ENCODE measurements around the gene C8G.

The C8G gene

GRCh38 chr9:136920069-136920468 lies 25.0 kb upstream of the C8G start:
- no peak for DNase-seq (ENCODE audit: low read depth in 4 of 4, low spot score in 1 of 4)

GRCh38 chr9:136920734-136921231 lies 24.3 kb upstream of the C8G start:
- no peak for DNase-seq (ENCODE audit: low read depth in 4 of 4, low spot score in 1 of 4)

- DNase-seq (ENCODE audit: low read depth in 4 of 4, low spot score in 1 of 4) = no peak
Observed at GRCh38 chr9:136921307-136921706, 23.7 kb upstream of the C8G start.

- DNase-seq (ENCODE audit: low read depth in 4 of 4, low spot score in 1 of 4) = no peak
Observed at GRCh38 chr9:136921718-136922117, 23.3 kb upstream of the C8G start.

GRCh38 chr9:136922540-136922939 lies 22.5 kb upstream of the C8G start:
- DNase-seq (ENCODE audit: low read depth in 4 of 4, low spot score in 1 of 4) = no peak

- DNase-seq (ENCODE audit: low read depth in 4 of 4, low spot score in 1 of 4) = no peak
Observed at GRCh38 chr9:136923881-136924280, 21.2 kb upstream of the C8G start.

GRCh38 chr9:136925414-136926153 lies 19.5 kb upstream of the C8G start:
- no peak for DNase-seq (ENCODE audit: low read depth in 4 of 4, low spot score in 1 of 4)

- no peak for DNase-seq (ENCODE audit: low read depth in 4 of 4, low spot score in 1 of 4)
Observed at GRCh38 chr9:136926154-136926704, 18.8 kb upstream of the C8G start.

- DNase-seq (ENCODE audit: low read depth in 4 of 4, low spot score in 1 of 4) = no peak
Observed at GRCh38 chr9:136926749-136927148, 18.3 kb upstream of the C8G start.

GRCh38 chr9:136927343-136928271 lies 17.4 kb upstream of the C8G start:
- DNase-seq (ENCODE audit: low read depth in 4 of 4, low spot score in 1 of 4) = no peak

- no peak for DNase-seq (ENCODE audit: low read depth in 4 of 4, low spot score in 1 of 4)
Observed at GRCh38 chr9:136928591-136928990, 16.5 kb upstream of the C8G start.

GRCh38 chr9:136930014-136930413 lies 15.0 kb upstream of the C8G start:
- DNase-seq (ENCODE audit: low read depth in 4 of 4, low spot score in 1 of 4) = no peak

GRCh38 chr9:136931611-136932130 lies 13.4 kb upstream of the C8G start:
- DNase-seq (ENCODE audit: low read depth in 4 of 4, low spot score in 1 of 4) = no peak

GRCh38 chr9:136934277-136934676 lies 10.8 kb upstream of the C8G start:
- no peak for DNase-seq (ENCODE audit: low read depth in 4 of 4, low spot score in 1 of 4)

- DNase-seq (ENCODE audit: low read depth in 4 of 4, low spot score in 1 of 4) = no peak
Observed at GRCh38 chr9:136935651-136936050, 9.4 kb upstream of the C8G start.

- DNase-seq (ENCODE audit: low read depth in 4 of 4, low spot score in 1 of 4) = no peak
Observed at GRCh38 chr9:136936645-136937170, 8.3 kb upstream of the C8G start.

- no peak for DNase-seq (ENCODE audit: low read depth in 4 of 4, low spot score in 1 of 4)
Observed at GRCh38 chr9:136937186-136938001, 7.6 kb upstream of the C8G start.

GRCh38 chr9:136939431-136939995 lies 5.5 kb upstream of the C8G start:
- DNase-seq (ENCODE audit: low read depth in 4 of 4, low spot score in 1 of 4) = no peak

- DNase-seq (ENCODE audit: low read depth in 4 of 4, low spot score in 1 of 4) = no peak
Observed at GRCh38 chr9:136939996-136940525, 5.0 kb upstream of the C8G start.

All from stimulated activated CD4-positive, alpha-beta T cell treated with anti-CD3 and anti-CD28 coated beads, Interleukin-1b, Interleukin-23, amount 100 ng/mL, for 24 hours (primary cell).